Gastrocnemius medialis (tissue), 4 donors: ENCODE data around the gene RING1.

Experiments
- POLR2A ChIP-seq, 2 donors: fragments of 450-650 bp; IDR thresholded peaks; one replicate each; pipeline ENCODE4 v1.6.1; 2017; ENCODE audit warnings: antibody characterized with exemption in 2 of 2, mild to moderate bottlenecking in 2 of 2, moderate library complexity in 2 of 2
- TF ChIP-seq, protein P1 (sequence below), 5 experiments: fragments of 450-650 bp in 3 of 5; fragments of 200-600 bp in 2 of 5; sonication (generic) in 2 of 5; IDR thresholded peaks in 4 of 5; conservative IDR thresholded peaks in 1 of 5; 1 replicate in 4 of 5; 2 replicates in 1 of 5; pipeline ENCODE4 v1.5.1; 2016 to 2019; ENCODE audit warnings: antibody characterized with exemption in 5 of 5, mild to moderate bottlenecking in 3 of 5, moderate library complexity in 3 of 5

DNA sequence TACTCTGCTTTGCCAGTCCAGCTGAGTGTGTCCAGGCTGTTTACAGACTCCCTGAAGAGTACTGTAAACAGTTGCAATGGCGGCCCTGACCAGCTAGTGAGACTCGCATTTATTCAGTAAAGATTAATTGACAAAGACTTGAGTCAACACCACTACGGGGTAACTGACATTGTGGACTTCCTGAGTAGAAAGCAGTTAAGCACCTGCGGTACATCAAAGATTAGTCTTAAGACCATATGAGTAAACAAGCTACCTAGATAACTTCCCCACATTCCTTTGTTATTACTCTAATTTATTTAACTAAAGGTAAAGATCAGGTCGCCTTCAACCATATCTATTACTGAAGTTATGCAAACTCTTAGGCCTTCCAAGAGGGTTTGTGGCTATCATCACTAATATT lies 50.7 kb downstream of the RING1 start:
- TF ChIP-seq, protein P1, sequence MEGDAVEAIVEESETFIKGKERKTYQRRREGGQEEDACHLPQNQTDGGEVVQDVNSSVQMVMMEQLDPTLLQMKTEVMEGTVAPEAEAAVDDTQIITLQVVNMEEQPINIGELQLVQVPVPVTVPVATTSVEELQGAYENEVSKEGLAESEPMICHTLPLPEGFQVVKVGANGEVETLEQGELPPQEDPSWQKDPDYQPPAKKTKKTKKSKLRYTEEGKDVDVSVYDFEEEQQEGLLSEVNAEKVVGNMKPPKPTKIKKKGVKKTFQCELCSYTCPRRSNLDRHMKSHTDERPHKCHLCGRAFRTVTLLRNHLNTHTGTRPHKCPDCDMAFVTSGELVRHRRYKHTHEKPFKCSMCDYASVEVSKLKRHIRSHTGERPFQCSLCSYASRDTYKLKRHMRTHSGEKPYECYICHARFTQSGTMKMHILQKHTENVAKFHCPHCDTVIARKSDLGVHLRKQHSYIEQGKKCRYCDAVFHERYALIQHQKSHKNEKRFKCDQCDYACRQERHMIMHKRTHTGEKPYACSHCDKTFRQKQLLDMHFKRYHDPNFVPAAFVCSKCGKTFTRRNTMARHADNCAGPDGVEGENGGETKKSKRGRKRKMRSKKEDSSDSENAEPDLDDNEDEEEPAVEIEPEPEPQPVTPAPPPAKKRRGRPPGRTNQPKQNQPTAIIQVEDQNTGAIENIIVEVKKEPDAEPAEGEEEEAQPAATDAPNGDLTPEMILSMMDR (IDR thresholded peaks at IDR 0.05 in 4 of 5, conservative IDR thresholded peaks at IDR 0.05 in 1 of 5): no peak
- TF ChIP-seq POLR2A (IDR thresholded peaks at IDR 0.05): no peak
